GM18505 (cell line): ENCODE results near the gene SLC23A2.
"Not testable (repeated sequence)": the region's sequence is repeated elsewhere in the genome, so short reads cannot be mapped to it uniquely, and the experiment has no call there.

Experiments used
- ATAC-seq: cut with Tn5 transposase; IDR thresholded peaks from one replicate; pipeline ENCODE4 v1.9.1; 2021; ENCODE audit not compliant: unreplicated experiment
- POLR2A ChIP-seq: IDR thresholded peaks from 4 replicates; pipeline ENCODE4 v1.6.1; 2011; ENCODE audit warnings: borderline replicate concordance; ENCODE audit not compliant: insufficient read depth, insufficient read length; ENCODE audit errors: extremely low read depth

Gene SLC23A2

GRCh38 chr20:5001174-5002076 is at the start of gene SLC23A2:
TSS of gene SLC23A2 (minus strand) at chr20:5001510. CDS start at chr20:4932562, 68,948 bp downstream.
- ATAC-seq, result peak; percentile 56
- peak; percentile 34 for TF ChIP-seq POLR2A

- no peak for TF ChIP-seq POLR2A
- no peak for ATAC-seq
These were observed 45.5 kb upstream of the SLC23A2 start for GRCh38 chr20:5046656-5047339.

- ATAC-seq, result no peak
- no peak for TF ChIP-seq POLR2A
These were observed 44.6 kb upstream of the SLC23A2 start for GRCh38 chr20:5045906-5046305.

GRCh38 chr20:5044075-5044620 is 42.8 kb upstream of the SLC23A2 start:
- ATAC-seq, result no peak

GRCh38 chr20:5041433-5041832 is 40.1 kb upstream of the SLC23A2 start:
- ATAC-seq, result no peak
- TF ChIP-seq POLR2A, result no peak

More at GRCh38 chr20:5044075-5044620, 42.8 kb upstream of the SLC23A2 start:
- no peak for TF ChIP-seq POLR2A

GRCh38 chr20:5040345-5040744 is 39.0 kb upstream of the SLC23A2 start:
- ATAC-seq, result no peak
- TF ChIP-seq POLR2A, result no peak

GRCh38 chr20:5039889-5040288 is 38.6 kb upstream of the SLC23A2 start:
- no peak for TF ChIP-seq POLR2A
- no peak for ATAC-seq

GRCh38 chr20:5039255-5039657 is 37.9 kb upstream of the SLC23A2 start:
- TF ChIP-seq POLR2A, result no peak
- ATAC-seq, result no peak

- no peak for ATAC-seq
- TF ChIP-seq POLR2A, result no peak
These were observed 35.5 kb upstream of the SLC23A2 start for GRCh38 chr20:5036828-5037227.

- ATAC-seq, result not testable (repeated sequence)
These were observed 34.2 kb upstream of the SLC23A2 start for GRCh38 chr20:5035518-5035917.

GRCh38 chr20:5033566-5033965 is 32.3 kb upstream of the SLC23A2 start:
- ATAC-seq, result no peak
- TF ChIP-seq POLR2A, result no peak

- not testable (repeated sequence) for ATAC-seq
These were observed 30.4 kb upstream of the SLC23A2 start for GRCh38 chr20:5031701-5032100.

- no peak for TF ChIP-seq POLR2A
- ATAC-seq, result no peak
These were observed 29.9 kb upstream of the SLC23A2 start for GRCh38 chr20:5031206-5031557.
